Activated T-cell treated with anti-CD3 and anti-CD28 coated beads, Interleukin-2, amount 50 U/mL, for 1 hour (primary cell): Measurements from ENCODE around the gene STK32C.
A peak's percentile ranks its signal among the peaks of the same experiment; 100 is the strongest.

Source experiments
- DNase-seq: peaks from one replicate; pipeline ENCODE4 v3.0.0-alpha.2; 2020

Gene STK32C

DNA sequence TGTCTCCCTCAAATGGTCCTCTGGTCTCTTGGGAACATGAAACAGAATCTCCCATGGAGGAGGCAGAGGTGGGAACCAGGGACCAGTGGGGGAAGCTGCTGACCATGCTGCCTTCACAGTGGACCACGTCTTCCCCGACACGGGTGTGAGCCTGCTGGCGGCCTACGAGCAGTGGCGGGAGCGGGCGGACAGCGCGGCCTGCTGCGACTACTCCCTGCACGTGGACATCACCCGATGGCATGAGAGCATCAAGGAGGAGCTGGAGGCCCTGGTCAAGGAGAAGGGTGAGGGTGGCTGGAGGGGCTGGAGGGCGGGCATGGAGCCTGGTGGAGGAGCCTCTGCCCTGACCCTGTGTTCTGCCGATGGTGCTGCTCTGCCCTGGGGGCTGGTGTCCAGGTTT is 113.0 kb downstream of the STK32C start:
- DNase-seq = no peak

DNA sequence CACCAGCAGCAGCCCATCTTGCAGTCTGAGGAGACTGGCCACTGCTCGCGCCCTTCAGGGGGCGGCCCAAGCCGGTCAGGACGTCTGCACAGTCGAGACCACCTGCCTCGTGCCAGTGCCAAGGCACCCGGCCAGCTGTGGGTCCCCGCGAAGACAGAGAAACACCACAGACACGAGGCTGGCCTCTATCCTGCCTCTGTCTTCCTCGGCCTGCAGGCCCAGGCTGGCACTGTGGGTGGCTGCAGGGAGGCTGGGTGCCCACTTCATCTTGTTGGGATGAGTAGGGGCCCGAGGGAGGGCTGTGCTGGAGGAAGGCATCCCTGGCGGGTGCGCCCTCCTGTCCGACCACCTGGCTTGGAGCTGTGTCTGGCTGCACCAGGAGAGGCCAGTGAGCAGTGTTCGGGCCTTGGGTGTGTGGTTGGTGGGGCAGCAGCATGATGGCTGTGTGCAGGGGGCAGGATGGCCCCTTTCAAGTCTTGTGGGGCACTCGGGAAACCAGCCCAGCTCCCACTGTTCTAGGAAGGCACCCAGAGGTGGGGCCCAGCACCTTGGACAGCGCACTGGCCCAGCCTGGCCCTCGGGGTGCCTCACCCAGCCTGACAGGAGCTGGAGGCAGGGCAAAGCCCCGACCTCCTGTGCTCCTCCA is 113.7 kb downstream of the STK32C start:
- DNase-seq = peak; percentile 34

DNA sequence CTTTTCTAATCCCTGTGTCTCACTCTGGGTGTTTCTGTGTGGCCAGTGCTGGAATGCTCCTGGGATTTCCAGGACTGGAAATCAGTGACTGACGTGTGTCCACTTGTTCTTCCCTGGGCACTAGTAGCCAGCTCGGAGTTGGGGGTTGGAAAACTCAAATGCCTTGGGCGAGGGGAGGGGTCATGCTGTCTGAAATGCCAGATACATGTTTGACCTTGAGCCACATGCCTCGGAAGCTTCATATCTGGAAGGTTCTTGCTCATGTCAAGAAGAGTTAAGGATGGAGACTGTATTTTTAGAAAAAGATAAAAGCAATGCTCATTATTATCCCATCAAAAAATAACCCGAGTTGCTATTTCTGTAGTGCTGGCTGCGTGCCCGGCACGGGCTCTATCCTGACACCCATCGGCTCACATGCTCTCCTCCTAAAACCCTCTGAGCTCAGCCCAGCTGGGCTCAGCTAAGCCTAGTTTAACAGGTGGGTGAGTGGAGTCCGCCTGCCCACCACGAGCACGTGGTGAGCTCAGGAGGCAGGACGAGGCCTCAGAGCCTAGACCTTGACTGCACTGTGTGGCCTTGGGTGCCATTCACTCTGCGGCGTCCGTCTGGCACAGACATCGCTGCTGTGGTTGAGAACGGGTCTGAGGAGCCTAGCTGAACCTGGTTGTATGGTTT is 114.6 kb downstream of the STK32C start:
- DNase-seq = no peak

DNA sequence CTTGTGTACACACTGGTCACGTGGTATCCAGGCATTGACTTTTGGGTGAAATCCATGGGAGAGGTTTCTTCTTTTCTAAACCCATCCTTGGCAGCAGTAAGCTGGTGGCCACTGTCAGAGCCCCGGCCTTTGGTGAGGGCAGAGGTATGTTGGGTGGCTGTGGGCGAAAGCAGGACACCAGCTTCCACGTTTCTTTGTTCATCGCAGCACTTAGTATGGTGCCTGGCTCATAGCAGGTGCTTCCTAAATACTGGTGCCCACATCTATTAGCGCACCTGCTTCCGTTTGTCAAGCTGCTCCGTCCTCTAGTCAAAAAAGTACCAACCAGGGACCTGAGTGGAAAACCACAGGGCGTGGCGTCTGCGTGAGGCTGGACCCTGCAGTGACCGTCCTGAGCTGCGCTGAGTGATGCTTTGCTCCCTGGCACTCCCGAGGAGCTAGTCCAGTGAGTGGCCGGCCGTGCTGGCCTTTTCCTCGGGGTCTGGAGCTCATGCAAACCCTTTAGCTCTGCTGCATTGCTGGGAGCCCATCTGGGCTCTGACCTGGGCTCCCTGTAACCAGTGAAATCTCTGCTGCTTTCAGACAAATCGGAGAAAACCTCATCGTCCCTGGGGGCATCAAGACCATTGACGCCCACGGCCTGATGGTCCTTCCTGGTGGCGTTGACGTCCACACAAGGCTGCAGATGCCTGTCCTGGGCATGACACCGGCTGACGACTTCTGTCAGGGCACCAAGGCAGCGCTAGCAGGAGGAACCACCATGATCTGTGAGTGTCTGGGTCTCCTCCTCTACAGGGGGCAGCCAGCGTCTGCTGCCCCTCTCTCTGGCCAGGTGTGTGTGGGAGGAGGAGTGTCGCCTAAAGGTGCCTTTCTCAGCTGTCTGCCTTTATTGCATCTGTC is 115.4 kb downstream of the STK32C start:
- DNase-seq = no peak

DNA sequence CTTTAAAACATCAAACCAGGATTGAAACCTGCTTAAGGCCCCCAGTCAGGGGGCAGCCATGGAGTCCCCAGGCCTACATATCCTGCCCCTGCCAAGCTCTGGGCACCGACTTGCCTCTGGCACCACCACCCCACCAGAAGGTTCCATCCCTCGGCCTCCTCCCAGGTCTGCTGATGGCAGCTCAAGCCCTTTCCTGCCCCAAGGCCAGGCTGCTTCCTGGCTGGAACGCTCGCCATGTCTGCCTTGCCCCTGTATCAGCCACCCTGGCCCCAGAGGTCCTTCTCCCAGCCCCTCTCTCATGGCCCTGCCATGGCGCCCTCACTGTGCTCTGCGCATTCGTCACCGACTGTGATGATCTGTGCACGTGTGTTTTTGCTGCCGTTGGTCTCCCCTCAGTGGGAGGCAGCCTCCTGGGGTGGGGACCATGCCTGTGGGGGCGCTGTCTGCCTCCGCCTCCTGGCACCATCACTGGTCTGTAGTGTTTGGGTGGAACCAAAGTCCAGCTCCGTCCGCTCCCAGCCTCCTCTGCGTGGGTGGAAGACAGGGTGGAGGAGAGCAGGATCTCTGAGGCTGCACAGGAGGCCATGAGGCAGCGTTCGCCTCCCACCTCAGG is 117.8 kb downstream of the STK32C start:
- DNase-seq = no peak

DNA sequence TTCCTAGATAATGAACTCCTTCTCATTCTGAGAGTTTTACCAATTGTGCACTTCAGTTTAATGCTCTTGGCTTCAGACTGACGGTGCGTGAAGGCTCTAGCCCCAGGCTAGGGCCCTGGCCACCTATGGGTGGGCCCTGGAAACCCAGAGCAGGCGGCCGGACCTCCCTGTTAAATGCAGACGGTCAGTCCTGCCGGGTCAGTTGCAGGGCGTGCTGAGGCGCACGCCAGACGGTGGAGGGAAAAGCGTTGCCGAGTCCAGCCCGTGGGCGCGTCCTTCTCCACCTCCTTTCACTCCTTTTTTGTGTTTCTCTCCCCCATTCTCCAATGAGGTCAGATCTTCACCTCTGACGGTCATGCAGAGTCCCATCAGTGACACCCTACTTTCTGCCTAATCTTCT is 118.7 kb downstream of the STK32C start:
- DNase-seq = no peak

DNA sequence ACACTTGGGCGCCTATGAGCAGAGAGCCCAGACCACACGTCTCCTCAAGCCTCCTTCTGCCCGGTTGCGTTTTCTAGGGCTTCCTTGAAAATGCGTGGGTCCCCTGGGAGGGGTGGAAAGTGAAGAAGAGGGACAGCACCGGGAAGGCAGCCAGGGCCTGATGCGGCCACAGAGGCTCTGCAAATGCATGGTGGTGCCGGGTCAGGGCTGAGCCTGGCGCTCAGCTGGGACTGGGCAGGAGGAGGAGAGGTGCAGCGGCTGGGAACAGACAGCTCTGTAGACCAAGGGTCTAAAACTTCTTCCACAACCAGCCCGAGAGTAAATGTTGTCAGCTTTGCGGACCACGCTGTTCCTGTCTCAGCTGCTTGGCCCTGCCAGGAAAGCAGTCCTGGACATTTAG is 119.4 kb downstream of the STK32C start:
- DNase-seq = no peak

DNA sequence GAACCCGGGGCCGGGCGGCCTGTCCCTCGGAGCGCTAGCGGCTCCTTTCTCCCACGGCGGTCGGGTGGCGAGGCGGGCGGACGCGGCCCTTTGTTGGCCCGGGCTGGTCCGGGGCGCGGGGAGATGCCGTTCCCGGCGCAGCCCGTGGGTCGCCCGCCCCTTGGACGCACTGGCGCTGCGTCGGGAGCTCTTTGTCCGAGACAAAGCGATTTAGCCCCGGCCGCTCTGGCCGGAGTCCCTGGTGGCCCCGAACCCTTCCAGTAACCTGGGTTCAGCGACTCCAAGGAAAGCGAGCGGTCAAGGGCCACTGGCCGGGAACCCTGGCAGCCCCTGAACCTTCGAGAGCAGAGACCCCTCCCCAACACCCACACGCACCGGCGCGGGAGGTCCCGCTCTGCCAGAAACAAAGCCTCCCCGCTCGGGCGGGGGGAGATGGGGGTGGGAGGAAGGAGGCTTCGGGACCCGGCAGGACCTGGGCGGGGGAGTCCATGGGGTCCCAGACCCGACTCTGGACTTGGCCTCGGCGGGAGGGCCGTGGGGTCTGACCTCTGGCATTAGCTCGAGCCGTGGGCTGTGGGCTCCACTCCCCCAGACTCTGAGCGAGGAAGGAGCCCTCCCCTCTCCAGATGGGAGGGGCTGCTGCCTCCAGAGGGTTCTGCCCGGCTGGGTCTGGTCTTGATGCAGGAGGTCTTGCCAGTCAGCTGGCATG is 120.2 kb downstream of the STK32C start:
- DNase-seq = no peak

DNA sequence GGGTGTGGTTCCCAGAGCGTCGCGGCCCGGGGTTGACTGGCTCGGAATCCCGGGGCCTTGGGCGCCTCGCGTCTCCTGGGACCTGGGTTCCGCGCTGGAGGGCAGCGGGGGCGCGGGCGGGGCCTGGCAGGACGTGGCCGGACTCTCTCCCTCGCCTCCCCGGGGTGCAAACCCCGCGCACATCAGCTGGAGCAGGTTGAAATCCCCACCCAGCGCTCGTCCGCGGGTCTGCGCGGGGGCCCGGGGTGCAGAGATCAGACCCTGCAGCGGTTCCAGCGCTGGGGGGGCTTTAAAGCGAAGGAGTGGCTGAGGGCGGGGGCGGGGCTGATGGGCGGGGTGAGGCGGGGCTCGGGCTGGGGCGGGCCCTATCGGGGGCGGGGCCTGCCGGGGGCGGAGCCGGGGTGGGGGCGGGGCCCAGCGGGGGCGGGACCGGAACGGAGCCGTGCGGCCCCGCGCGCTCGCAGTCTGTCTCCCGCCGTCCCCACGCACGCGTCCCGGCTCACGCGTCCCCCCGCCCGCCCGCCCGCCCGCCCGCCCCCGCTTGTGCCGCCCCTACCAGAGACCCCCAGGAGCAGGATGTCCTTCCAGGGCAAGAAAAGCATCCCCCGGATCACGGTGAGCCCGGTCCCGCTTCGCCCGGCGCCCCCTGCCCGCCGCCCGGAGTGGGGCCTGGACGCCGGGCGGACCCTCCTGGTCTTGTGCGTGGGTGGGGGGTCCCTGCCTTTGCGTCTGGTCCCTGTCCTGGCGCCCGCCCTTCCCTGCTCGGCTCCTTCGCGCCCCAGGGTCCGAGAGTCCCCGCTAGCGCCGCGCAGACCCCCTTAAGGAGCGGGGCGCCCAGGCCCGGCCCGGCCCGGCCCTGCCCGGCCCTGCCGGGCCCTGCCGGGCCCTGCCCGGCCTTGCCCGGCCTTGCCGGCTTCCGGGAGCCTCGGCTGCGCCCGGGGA is 121.0 kb downstream of the STK32C start, which contains the start of gene DPYSL4:
Gene DPYSL4 (plus strand): TSS at position 461 of the 942 bp plus-strand sequence. CDS start 116 bp downstream, at position 577.
- peak; percentile 48 for DNase-seq

DNA sequence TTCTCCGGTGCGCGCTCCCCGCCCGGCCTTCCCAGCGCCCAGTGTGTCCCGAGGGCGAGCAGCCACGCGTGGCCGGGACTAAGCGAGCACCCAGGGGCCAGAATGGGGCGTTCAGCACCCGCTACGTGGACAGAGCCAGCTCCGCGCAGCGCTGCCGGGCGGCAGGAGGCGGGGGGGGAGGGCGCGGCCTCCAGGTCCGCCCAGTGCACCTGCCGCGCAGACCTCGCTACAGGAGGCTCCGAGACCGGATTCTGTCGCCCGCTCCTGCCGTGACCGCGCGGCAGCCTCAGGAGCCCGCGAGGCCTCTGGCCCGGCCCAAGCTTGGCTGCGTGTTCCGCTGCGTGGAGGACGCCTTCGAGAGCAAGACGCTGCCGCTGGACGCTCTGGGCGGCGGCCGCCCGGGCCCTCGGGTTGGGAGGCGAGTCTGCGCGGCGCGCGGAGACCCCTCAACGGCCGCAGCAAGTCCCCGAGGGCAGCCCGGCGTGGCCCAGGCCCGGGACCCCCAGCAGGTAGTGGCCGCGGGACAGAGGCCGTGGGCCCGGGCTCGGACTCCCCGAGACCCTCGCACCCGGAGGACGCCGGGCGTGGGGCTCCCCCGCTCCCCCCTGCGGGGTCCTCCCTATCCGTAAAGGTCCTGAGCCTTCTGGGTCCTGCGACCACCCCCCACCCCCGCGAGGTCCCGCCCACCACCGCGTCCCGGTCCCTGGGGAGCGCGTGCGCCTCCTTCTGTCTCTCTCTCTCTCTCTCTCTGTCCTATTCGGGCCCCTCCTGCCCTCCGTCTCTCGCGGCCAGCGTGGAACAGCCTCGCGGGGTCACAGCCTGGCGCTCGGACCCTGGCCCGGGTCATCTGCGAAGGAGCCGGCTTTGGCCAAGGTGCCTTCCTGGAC is 121.9 kb downstream of the STK32C start:
- DNase-seq = peak; percentile 68

DNA sequence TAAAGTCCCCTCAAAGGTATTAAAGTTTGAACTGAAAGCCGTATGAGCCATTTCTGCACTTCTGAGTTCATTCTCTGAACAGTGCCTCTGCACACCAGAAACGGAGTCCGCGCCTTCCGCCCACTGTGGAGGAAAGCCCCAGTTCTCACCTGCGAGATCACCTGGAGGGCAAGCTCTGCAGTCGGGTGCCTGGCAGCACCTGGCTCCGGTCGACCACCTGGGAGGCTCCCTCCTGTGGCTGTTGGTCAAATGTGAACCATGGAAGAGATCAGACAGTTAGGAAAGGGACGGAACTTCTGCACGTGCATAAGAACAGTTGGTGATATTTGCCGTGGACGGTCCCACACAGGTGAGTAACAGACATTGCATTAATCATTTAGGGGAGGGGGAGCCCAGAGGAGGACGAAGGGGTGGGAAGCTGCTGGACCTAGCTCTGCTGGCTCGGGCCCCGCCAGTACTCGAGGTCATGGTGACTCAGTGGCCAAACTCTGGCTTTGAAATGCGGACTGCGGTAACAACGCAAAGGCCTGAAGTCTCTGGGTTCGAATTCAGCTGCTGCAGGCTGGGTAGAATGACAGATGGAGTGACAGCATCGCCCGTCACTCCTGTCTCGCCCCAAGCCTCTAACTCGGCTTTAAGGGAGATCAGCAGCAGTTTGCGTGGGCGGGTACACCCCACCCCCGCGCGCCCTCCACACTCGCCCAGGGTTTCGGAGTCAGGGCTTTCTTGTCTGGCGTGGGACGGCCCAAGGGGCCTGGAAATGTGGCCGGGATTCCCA is 122.7 kb downstream of the STK32C start:
- DNase-seq = no peak

DNA sequence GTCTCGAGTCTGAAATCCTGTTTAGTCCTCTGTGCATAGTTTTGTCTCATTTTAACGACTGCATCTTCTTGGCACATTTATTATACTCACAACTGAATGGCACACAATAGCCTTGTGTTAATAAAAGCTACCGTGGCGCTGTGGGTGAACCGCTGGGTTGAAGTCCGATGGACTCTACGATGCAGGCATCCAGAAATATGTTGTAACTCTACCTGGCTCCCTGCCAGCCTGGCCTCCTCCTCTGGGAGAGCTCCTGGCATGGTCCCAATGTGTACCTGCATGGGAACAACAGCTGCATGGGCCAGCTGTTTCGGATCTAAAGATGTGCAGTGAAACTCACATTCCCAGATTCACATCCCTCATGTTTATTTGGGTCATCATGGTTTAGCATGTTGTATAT is 124.7 kb downstream of the STK32C start:
- DNase-seq = no peak

DNA sequence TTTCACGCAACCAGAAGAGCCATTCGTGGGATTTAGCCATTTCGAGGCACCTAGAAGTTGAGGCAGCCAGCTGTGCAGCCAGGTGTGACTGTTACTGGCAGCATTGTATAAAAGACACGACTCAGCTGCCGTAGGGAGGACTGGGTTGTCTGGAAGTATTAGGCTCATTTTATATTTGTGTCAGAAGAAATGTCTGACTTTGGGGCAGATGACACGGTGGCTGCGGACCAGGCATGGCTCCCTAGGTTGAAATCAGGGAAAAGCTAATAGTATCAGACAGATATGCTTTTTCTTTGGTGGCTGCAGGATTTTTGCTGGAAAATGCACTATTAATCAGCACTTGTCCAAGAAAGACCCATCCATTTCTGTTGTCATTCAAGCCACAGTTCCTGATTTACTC is 125.2 kb downstream of the STK32C start:
- DNase-seq = no peak

DNA sequence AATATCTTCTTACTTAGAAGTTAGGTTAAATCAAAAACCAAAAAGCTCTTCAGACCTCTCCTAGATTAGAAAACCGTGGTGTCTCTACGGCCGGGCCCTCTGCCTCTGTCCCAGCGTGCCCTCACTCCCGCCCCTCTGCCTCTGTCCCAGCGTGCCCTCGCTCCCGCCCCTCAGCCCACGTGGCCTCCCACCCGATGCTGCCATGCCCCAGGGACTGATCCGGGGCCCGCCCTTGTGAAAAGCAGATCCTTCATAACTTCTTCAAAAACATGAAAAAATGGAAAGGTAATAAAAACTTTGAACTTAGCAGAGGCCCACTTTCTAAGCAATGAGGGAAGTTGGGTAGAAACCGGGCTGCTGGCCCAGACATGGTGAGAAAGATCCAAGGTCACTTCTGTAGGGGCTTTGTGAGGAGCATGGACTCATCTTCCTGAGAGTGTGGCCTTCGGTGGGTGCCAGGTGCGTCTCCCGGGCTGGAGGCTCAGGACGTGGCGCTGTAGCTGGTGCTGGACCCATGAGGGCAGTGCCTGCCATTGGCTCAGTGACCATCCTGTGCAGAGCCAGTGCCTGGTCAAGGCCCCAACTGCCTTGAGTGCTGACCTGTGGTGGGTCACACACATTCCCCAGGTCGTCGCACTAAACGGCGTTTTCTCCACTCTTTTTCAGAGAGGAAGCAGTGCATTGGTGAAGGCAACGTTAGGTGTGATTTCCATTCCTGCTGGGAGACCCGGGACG is 125.9 kb downstream of the STK32C start:
- no peak for DNase-seq

DNA sequence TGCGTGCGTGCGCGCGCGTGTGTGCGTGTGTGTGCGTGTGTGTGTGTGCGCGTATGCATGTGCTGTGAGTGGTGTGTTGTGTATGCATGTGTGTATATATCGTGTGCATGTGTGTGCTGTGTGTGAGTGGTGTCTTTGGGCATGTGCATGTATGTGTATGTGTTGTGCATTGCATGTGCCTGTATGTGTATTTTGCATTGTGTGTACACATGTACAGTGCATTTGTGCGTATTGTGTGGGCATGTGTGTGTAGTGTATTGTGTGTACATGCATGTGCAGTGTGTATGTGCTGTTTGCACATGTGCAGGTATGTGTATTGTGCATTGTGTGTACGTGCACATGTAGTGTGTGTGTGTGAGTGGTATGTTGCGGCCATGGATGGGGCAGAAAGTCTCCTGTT is 127.0 kb downstream of the STK32C start:
- no peak for DNase-seq

DNA sequence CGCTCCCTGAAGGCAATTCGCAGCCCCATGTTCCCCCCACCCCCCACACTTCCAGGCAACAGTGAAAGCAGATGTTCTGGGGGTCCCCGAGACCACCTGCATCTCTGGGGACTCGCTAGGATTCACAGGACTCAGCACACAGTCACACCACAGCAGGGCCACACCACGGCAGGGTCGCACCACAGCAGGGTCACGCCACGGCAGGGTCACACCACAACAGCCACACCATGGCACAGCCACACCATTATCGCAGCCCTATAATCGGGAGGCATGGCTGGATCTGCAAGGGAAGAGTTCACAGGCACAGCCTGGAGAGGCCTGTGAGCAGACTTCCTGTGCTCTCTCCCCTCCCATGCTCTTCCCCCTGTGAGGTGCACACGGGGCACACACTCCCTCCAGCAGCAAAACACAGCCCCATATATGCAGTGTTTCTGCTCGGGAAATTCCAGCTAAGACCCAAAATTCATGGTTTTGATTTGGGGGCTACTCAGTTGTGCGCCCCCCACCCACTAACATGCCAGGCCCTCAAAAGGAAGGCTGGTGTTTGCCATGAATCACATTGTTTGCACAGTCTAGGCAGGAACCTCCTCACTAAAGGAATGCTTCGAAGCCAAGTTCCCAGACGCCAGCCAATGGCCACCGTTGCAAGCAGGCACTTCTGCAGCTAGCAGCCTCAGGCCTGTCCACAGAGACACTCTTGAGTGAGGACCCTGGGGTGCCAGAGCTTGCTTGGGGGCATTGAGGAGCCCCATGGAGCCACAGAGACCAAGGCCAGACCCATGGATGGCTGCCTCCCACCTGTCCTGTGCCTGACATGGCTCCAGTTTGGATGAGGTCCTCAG is 128.0 kb downstream of the STK32C start:
- no peak for DNase-seq

DNA sequence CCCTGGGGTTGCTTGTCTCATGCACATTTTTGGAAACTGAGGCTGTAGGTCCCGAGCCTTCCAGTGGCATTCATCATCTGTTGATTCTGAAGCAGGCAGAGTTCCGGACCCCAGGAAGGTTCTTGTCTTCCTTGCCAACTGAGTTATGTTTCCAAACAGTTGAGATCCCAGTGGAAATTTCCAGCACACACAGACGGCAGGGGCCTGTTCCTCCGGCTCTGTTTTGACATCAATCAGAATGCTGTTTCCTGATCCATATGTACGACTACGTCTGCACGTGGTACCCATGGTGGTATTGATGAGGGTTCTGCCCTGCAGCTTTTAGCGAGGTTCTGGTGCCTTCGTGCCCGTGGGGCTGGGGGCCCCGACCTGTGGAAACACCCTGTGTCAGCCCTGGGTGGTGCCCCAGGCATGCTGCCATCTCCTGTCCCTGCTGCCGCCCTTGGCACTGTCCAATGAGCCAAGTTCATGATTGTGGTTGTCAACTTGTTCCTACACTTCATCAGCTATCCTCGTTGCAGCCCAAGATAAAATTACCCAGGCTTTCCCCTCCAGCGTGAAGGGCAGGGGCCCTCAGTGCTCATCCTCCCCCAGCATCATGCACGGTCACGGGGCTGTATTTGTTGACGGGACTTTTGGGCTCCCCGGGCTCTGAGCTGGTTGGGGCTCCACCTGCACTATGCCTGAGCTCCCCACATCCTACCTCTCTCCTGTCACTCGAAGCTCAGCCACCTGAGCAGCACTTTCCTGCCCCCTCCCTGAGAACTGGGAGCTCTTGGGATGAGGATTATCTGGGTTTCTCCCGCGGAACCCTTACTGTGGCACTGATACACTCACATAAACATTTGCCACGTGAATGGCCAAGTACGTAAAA is 128.8 kb downstream of the STK32C start:
- DNase-seq = no peak
